Natural killer cell treated with Interleukin-12 subunit alpha and Interleukin-12 subunit beta and Interleukin-15 and Interleukin-18, amount 100 ng/mL, for 72 hours (primary cell): ENCODE measurements around the gene UGT2B11. TPM values are rescaled to one million over a fixed set of nuclear protein-coding genes. Genes with fewer than 3 reads are reported as not detected.

Source experiments
- total RNA-seq, 2 donors: library from RNA; stranded (reverse); gene quantifications; one replicate each; pipeline ENCODE4 v1.2.3, GENCODE V29; 2022

The UGT2B11 gene
- total RNA-seq, 2 donors from 2014 or later: not detected

Other genes starting within 250 kb of the UGT2B11 start
- gene UGT2B7, start 118.3 kb downstream of the UGT2B11 start, total RNA-seq: not detected
- not detected for gene UGT2B28, start 65.7 kb upstream of the UGT2B11 start, total RNA-seq